Thymus (tissue), 11 donors: ENCODE data around the gene OPCML. TPM values are rescaled to one million over a fixed set of nuclear protein-coding genes. Genes with fewer than 3 reads are reported as not detected.

Source experiments
- DNase-seq, 9 donors: peaks; one replicate each; pipeline ENCODE4 v3.0.0-alpha.2; 2013; ENCODE audit warnings: low spot score in 9 of 9, low read depth in 6 of 9, missing footprints in 1 of 9
- H3K27ac ChIP-seq, 2 donors: one replicate each; pipeline ENCODE4 v1.5.1; 2013; ENCODE audit warnings: control low read depth in 1 of 2, low read depth in 1 of 2, low read length in 1 of 2, mild to moderate bottlenecking in 1 of 2, moderate library complexity in 1 of 2
- H3K27me3 ChIP-seq, 2 donors: one replicate each; pipeline ENCODE4 v1.5.1; 2013; ENCODE audit warnings: low read length in 1 of 2; ENCODE audit not compliant: control insufficient read depth in 2 of 2, insufficient read depth in 1 of 2
- H3K36me3 ChIP-seq, 2 donors: one replicate each; pipeline ENCODE4 v1.5.1; 2013; ENCODE audit warnings: low read length in 1 of 2, mild to moderate bottlenecking in 1 of 2, moderate library complexity in 1 of 2; ENCODE audit not compliant: control insufficient read depth in 2 of 2, insufficient read depth in 2 of 2
- H3K4me1 ChIP-seq, 2 donors: one replicate each; pipeline ENCODE4 v1.5.1; 2013; ENCODE audit warnings: low read length in 2 of 2; ENCODE audit not compliant: control insufficient read depth in 2 of 2, insufficient read depth in 2 of 2
- H3K4me3 ChIP-seq, 2 donors: one replicate each; pipeline ENCODE4 v1.5.1; 2013; ENCODE audit warnings: low read length in 2 of 2, control low read depth in 1 of 2, mild to moderate bottlenecking in 1 of 2
- H3K9me3 ChIP-seq, 2 donors: one replicate each; pipeline ENCODE4 v1.5.1; 2013; ENCODE audit warnings: low read length in 1 of 2, mild to moderate bottlenecking in 1 of 2; ENCODE audit not compliant: control insufficient read depth in 2 of 2, insufficient read depth in 1 of 2
- WGBS: extraction: QIAGEN DNeasy Blood & Tissue Kit; methylation state at CpG from one replicate; pipeline ENCODE4 v1.1.7; 2013; 5-methylcytosine and 5-hydroxymethylcytosine counted together
- polyA plus RNA-seq: library from polyadenylated mRNA; stranded (reverse); fragments of 200-250 nt; gene quantifications from one replicate; pipeline ENCODE4 v1.2.3, GENCODE V29; 2013
- total RNA-seq: library from RNA; stranded (reverse); fragments of 120-200 nt; gene quantifications from one replicate; pipeline ENCODE4 v1.2.4, GENCODE V29; 2013
- donor health status: healthy.

Gene OPCML
- total and polyA plus RNA-seq, 2 donors: 0.07 to 0.09 TPM

DNA sequence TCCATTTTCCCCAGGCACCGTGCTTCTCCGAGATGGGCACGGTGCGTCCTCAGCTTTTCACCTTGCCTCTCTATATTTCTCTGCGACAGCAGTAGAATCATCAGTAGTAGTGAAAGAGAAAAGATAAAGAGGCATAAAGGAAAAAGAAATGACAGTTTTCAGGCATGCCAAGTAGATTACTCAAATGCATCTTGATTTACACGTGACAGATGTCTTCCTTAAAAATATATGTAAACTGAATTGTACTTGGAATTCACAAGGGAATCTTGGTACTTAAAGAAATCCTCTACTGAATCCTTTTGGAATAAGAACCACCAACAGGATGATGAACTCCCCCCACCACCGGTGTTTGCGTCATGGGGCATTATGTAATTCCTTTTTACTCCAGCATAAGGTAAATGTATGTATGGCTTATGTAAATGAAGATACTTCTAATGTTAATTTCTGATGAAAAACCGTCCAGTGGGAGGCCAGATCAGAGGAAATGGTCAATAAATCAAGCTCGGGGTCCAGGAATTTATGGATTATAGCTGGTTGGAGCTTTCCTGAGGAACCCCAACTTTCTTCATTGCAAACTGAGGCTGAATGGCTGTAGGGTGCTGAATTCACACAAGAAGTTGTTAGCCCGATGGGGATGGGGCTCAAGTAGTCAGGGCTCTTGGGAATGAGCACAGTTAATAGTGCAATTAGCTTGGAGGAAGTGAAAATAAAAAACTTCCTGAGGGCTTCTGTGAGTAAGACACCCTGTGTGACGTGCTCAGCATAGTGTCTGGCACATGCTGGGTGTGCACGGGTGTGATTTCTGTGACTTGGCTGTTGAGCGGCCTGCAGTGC, 630.4 kb downstream of the OPCML start:
- 67% methylated on average over 14 of the region's 14 CpGs for WGBS

DNA sequence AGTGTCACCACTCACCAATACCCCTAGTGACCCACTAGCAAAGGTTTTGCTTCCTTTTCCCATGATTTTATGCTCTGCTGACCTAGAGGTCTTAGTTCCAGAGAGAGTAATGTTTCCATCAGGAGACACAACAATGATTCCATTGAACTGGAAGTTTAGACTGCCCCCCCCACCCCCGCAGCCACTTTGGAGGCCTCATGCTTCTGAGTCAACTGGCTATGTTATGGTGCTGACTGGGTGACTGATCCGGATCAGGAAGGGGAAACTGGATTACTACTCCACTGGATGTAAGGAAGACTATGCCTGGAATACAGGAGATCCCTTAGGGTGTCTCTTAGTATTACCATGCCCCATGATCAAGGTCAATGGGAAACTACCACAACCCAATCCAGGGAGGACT, 633.6 kb downstream of the OPCML start:
- H3K4me3 ChIP-seq: no peak overlapping the region
- no peaks in the 10 kb centered on the region for H3K27me3 ChIP-seq
- no peaks in the 10 kb centered on the region for H3K36me3 ChIP-seq
- no peaks in the 10 kb centered on the region for H3K4me1 ChIP-seq
- no peak overlapping the region for H3K27ac ChIP-seq
- no peaks in the 10 kb centered on the region for H3K9me3 ChIP-seq
- no peak for DNase-seq
- 98% methylated on average over 2 of the region's 2 CpGs for WGBS

More for the DNA sequence above, 630.4 kb downstream of the OPCML start:
- Histone ChIP-seq H3K27me3 (no peaks in the 10 kb centered on the region), H3K27ac (no peak overlapping the region), H3K4me3 (no peak overlapping the region), H3K4me1 (no peaks in the 10 kb centered on the region), H3K9me3 (no peaks in the 10 kb centered on the region), H3K36me3 (no peaks in the 10 kb centered on the region)
- no peak for DNase-seq

DNA sequence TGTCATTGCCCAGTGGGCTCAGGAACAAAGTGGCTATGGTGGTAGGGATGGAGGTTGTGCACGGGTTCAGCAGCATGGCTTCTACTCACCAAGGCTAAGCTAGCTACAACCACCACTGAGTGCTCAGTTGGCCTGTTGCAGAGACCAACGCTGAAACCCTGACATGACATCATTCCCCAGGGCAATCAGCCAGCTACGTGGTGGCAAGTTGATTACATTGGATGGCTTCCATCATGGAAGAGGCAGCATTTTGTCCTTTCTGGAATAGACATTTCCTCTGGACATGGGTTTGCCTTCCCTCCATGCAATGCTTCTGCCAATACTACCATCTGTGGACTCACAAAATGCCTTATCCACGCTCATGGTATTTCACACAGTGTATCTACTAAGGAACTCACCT, 634.3 kb downstream of the OPCML start:
- no peak overlapping the region for H3K27ac ChIP-seq
- no peak for DNase-seq
- 93% methylated on average over 4 of the region's 4 CpGs for WGBS
- no peaks in the 10 kb centered on the region for H3K9me3 ChIP-seq
- H3K27me3 ChIP-seq: no peaks in the 10 kb centered on the region
- no peaks in the 10 kb centered on the region for H3K36me3 ChIP-seq
- H3K4me3 ChIP-seq: no peak overlapping the region
- H3K4me1 ChIP-seq: no peaks in the 10 kb centered on the region

DNA sequence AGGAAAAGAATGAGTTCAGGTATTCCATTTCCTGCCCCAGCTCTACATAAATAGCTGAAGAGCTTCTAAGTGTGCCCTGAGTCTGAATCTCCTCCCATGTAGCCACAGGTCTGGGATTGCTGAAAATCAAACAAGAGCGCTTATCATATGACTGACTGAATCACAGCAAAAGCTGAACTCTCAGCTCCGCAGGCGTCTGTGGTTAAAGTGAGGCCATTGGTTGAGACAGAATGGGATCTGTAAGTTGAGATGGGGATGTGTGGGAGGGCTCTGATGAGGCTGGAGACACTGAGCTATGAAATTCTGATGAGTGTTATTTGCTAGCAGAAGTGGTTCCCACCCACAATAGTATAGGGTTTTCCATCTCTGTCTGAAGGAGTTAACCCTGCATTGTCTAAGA, 637.0 kb downstream of the OPCML start:
- no peaks in the 10 kb centered on the region for H3K9me3 ChIP-seq
- WGBS: 90% methylated on average over 3 of the region's 3 CpGs
- no peaks in the 10 kb centered on the region for H3K27me3 ChIP-seq
- DNase-seq: no peak
- H3K27ac ChIP-seq: no peak overlapping the region
- no peaks in the 10 kb centered on the region for H3K4me1 ChIP-seq
- no peaks in the 10 kb centered on the region for H3K36me3 ChIP-seq
- no peak overlapping the region for H3K4me3 ChIP-seq

DNA sequence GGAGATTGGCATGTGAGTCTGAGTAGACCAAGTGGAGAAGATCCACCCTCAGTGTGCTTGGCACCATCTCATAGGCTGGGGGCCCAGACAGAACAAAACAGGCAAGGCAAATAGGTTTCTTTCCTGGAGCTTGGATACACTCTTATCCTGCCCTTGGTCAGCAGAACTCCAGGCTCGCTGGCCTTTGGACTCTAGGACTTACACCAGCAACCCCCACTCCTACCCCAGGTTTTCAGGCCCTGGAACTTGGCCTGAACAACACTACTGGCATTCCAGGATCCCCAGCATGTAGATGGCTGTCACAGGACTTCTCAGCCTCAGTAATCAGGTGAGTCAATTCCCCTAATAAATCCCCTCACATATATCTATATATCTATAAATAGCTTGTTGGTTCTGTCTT, 637.7 kb downstream of the OPCML start:
- Histone ChIP-seq H3K9me3 (no peaks in the 10 kb centered on the region), H3K27me3 (no peaks in the 10 kb centered on the region), H3K27ac (no peak overlapping the region), H3K4me1 (no peaks in the 10 kb centered on the region), H3K4me3 (no peak overlapping the region), H3K36me3 (no peaks in the 10 kb centered on the region)
- no peak for DNase-seq
- WGBS: 85% methylated on average over 1 of the region's 1 CpG

DNA sequence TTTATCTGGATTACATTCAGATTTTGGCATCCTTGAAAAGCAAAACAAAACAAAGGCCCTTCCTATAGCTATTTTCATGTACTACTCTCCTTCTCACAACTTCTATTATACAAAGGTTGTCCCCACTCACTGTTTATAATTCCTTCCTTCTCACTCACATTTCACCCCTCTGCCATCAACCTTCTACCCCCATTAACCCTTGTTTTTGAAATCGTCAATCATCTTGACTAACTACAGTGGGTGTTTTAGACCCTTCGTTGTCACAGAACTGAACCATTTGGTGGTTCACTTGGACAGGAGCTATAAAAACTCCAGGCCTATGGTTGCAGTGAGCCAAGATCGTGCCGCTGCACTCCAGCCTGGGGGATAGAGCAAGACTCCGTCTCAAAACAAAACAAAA, 639.4 kb downstream of the OPCML start:
- H3K36me3 ChIP-seq: no peaks in the 10 kb centered on the region
- no peak overlapping the region for H3K27ac ChIP-seq
- no peaks in the 10 kb centered on the region for H3K4me1 ChIP-seq
- no peaks in the 10 kb centered on the region for H3K9me3 ChIP-seq
- H3K4me3 ChIP-seq: no peak overlapping the region
- no peaks in the 10 kb centered on the region for H3K27me3 ChIP-seq
- 88% methylated on average over 5 of the region's 5 CpGs for WGBS
- no peak for DNase-seq

DNA sequence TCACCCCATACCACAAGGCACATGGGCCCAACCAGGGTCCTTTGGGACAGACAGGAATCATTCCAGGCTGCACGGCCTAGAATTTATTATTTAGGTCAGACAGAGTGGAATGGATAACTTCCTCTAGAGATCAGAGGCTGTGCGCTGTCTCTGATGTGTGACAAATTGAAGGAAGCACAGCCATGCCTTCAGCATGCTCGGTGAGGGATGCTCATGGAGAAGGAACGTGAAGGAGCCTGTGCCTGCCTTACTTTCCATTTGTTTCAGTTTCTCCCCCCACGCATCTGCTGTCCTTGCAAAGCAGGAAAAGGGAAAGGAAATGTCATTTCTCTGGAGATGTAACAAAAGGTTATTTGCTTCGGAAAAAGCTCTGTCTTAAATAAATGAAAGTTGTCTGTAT, 644.1 kb downstream of the OPCML start:
- Histone ChIP-seq H3K4me3 (no peak overlapping the region), H3K27me3 (no peaks in the 10 kb centered on the region), H3K9me3 (no peaks in the 10 kb centered on the region), H3K4me1 (no peaks in the 10 kb centered on the region), H3K27ac (no peak overlapping the region), H3K36me3 (no peaks in the 10 kb centered on the region)
- WGBS: 30% methylated on average over 6 of the region's 6 CpGs
- DNase-seq: no peak

DNA sequence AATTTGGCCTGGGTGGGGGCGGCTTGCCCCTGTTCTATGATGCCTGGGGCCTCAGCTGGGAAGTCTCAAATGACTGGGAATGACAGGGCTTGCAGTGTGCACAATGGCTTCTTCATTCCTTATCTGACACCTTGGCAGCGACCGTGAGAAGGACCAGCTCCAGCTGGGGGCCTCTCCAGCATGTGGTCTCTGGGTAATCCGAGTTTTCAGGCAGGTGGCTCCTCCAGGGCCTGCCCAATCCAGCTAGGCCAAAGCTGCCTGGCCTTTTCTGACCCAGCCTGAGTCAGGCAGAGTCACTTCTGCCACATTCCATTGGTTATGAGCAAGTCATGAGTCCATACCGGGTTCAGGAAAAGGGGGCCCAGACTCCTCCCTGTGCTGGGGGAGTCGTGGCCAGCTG, 646.0 kb downstream of the OPCML start:
- H3K27ac ChIP-seq: no peak overlapping the region
- H3K4me1 ChIP-seq: no peaks in the 10 kb centered on the region
- no peak for DNase-seq
- no peaks in the 10 kb centered on the region for H3K9me3 ChIP-seq
- H3K4me3 ChIP-seq: no peak overlapping the region
- H3K27me3 ChIP-seq: no peaks in the 10 kb centered on the region
- no peaks in the 10 kb centered on the region for H3K36me3 ChIP-seq
- WGBS: 77% methylated on average over 6 of the region's 6 CpGs

DNA sequence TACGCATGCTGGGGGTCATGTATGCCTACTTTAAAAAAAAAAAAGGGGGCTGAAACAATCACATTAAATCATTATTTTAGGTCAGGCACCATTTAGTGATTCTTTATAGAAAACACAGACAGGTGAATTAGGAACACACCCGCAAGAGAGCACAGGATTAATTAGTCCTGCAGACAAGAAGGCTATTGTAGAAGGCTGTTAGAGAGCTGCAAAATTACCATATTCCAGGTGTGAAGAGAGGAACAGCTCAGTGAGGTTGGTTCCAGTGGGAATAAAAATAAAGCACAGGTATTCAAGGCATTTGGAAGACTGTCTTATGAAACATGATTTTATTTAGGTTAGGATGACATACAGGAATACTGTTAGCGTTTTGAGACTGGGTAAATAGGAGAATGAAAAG, 649.1 kb downstream of the OPCML start:
- DNase-seq: no peak
- Histone ChIP-seq H3K27ac (no peak overlapping the region), H3K9me3 (no peaks in the 10 kb centered on the region), H3K4me3 (no peak overlapping the region), H3K27me3 (no peaks in the 10 kb centered on the region), H3K4me1 (no peaks in the 10 kb centered on the region), H3K36me3 (no peaks in the 10 kb centered on the region)
- 92% methylated on average over 3 of the region's 3 CpGs for WGBS
